ENCODE data around the gene CDKN1C.

DNA sequence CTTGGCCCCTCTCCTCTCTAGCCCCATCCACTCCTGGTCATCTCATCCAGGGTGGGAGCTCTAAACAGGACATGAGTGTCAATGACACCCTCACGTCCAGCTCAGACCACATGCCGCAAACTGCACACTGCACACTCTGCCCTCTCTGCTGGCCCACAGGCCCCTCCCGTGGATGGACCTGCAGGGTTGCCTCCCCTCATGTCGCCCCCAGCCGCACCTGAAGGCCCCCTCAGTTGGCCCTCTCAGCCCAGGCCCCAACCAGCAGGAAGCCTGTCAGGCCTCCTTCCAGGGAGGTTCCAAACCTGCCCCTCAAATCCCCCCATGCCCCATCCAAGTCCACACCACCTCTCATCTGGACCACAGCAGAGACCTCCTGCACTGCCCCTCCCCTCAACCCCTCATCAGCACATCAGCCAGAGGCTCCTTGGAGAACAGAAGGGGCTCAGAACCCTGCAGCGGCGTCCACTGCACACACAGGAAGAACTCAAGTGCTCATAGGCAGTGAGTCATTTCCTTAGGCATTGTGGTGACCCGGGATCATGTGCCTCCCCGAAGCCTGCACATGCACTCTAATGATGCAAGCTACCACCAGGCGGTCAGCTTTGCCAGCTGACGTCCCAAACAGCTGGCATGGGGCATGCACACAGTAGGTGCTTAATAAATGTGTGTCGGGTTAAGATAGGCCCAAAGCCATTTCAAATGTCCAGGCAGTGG, 12.9 kb upstream of the CDKN1C start:
- TF ChIP-seq EZH2phosphoT487 (IDR thresholded peaks at IDR 0.05; ENCODE audit: insufficient read depth, low read depth) (no peak), EZH2 (IDR thresholded peaks at IDR 0.05; ENCODE audit: insufficient read depth, poor library complexity, severe bottlenecking) (no peak)

Measured in GM23248 (cell line).